HG02798 (cell line): ENCODE data around the gene GOLGA6L4.
A peak's percentile ranks its signal among the peaks of the same experiment; 100 is the strongest.
"Not testable (repeated sequence)": the region's sequence is repeated elsewhere in the genome, so short reads cannot be mapped to it uniquely, and the experiment has no call there.

ENCODE experiments used
- ATAC-seq: cut with Tn5 transposase; IDR thresholded peaks from one replicate; pipeline ENCODE4 v1.9.1; 2021; ENCODE audit warnings: mild to moderate bottlenecking; ENCODE audit not compliant: unreplicated experiment, poor library complexity

GOLGA6L4 gene, protein sequence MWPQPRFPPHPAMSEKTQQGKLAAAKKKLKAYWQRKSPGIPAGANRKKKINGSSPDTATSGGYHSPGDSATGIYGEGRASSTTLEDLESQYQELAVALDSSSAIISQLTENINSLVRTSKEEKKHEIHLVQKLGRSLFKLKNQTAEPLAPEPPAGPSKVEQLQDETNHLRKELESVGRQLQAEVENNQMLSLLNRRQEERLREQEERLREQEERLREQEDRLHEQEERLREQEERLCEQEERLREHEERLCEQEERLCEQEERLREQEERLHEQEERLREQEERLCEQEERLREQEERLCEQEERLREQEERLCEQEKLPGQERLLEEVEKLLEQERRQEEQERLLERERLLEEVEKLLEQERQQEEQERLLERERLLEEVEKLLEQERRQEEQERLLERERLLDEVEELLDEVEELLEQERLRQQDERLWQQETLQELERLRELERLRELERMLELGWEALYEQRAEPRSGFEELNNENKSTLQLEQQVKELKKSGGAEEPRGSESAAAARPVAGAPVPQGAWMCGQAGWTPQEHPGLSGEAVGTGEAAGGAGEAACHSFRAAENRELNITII

GRCh38 chr15:84235573-84235972 lies at the start of gene GOLGA6L4:
Gene GOLGA6L4 (plus strand): TSS chr15:84235773. CDS start chr15:84235835, 62 bp downstream.
- ATAC-seq: not testable (repeated sequence)

GRCh38 chr15:84192982-84193381 lies 42.6 kb upstream of the GOLGA6L4 start:
- not testable (repeated sequence) for ATAC-seq

DNA sequence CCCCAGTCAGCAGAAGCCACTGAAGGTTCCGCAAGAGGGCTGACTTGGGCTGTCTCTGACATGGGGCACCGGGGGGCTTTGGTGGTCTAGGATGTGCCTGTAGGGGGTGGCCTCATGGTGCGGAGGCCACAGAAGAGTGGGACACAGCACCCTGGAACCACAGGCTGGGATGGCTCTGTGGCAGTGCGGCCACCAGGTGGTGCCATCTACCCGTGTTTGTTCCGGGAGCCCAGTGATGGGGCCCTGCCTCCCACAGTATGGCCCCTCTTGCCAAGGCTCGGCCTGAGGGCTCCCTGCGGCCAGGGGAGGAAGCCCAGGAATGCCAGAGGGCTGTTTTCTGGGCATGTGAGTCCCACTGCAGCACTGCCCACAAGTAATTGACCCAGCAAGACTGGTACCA lies 40.0 kb upstream of the GOLGA6L4 start:
- ATAC-seq: peak; percentile 83

DNA sequence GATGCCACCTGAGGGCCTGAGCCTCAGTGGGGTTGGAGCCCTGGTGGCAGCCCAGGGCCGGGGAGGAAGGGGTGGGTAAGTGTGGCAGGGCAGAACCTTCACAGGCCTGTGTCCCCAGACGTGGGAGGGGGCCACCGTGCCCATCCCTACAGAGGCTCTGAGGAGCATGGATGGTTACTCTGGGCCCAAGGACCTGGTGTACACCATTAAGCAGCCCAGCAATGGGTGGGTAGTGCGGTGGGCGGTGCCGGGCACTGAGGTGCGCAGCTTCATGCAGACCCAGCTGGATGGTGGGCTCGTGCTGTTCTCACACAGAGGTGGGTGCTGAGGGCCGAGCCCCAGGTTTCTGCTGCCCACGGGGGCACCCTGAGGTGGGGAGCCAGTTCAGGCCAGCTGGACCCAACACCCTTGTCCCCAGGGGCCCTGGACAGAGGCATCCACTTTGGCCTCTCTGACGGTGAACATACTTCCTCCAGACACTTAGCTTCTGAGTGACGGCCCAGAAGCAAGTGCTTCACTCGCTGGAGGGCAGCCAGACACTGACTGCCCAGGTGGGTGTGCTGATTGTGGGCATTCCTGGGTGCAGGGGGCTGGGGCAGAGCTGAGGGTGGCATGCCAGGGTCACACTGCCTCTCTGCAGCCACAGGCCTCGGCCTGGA lies 38.9 kb upstream of the GOLGA6L4 start:
- ATAC-seq: not testable (repeated sequence)

- ATAC-seq: not testable (repeated sequence)
Measured at GRCh38 chr15:84199865-84200264, 35.7 kb upstream of the GOLGA6L4 start.

GRCh38 chr15:84246441-84246840 lies 10.9 kb downstream of the GOLGA6L4 start:
- not testable (repeated sequence) for ATAC-seq
